Measurements from ENCODE around the gene AP1G1. TPM values are rescaled to one million over a fixed set of nuclear protein-coding genes. Genes with fewer than 3 reads are reported as not detected.
A peak's percentile ranks its signal among the peaks of the same experiment; 100 is the strongest.

AP1G1 gene
- total and polyA plus RNA-seq, 2 of the 4 experiments (the other 2 are of a cell fraction): 48.3 to 86.7 TPM

- TF ChIP-seq RFX5 (IDR thresholded peaks at IDR 0.05; ENCODE audit: low read depth, low read length): no peak
Measured at GRCh38 chr16:71726476-71727315, 81.9 kb downstream of the AP1G1 start (continued).

GRCh38 chr16:71724320-71724751 is 84.3 kb downstream of the AP1G1 start, which contains the start of gene PHLPP2:
TSS of gene PHLPP2 (minus strand) at chr16:71724701. CDS start at chr16:71714795, 9,906 bp downstream.
- no peaks in the 10 kb centered on the region for H3K27me3 ChIP-seq (ENCODE audit: control insufficient read depth, insufficient read depth, low read length)
- no peak within 1 kb of the TSS for H4K5ac ChIP-seq (ENCODE audit: low read depth, low read length)
- no peak within 1 kb of the TSS for H3K14ac ChIP-seq (replicated peaks; ENCODE audit: low read depth, low read length)
- TF ChIP-seq CHD1 (IDR thresholded peaks at IDR 0.05; ENCODE audit: low read depth, low read length) (no peak), MAZ (IDR thresholded peaks at IDR 0.05; ENCODE audit: borderline replicate concordance, low read depth, low read length) (no peak), FOS (IDR thresholded peaks at IDR 0.05; ENCODE audit: low read depth, low read length) (no peak)
- ATAC-seq (ENCODE audit: low read depth) (no peak), DNase-seq (peak; percentile 10)
- peaks cover 5 to 23% of the 10 kb centered on the region in 2 experiments; a peak in 2 of 4 replicates for H3K79me1 ChIP-seq (ENCODE audit: low read depth in 1 of 2, low read length in 2 of 2)
- no peak within 1 kb of the TSS for H3K18ac ChIP-seq (ENCODE audit: low read depth, low read length)
- peak within 1 kb of the TSS; percentile 86 for H3K4me3 ChIP-seq (ENCODE audit: insufficient read depth, low read depth, low read length)
- BruUV-seq (replicated peaks): no TSS peak
- H4K8ac ChIP-seq (ENCODE audit: low read depth in 2 of 2, low read length in 2 of 2): no peak within 1 kb of the TSS
- peak within 1 kb of the TSS; percentile 63; the same call in 1 of the 2 replicates for H3K27ac ChIP-seq (ENCODE audit: insufficient read depth, low read length)
- H3K4me2 ChIP-seq (ENCODE audit: low read depth, low read length): peak within 1 kb of the TSS; percentile 89
- dilution Hi-C loops (cut with HindIII; ENCODE audit: low sequenced_read_pairs, unreplicated experiment) (no loop called here), in situ Hi-C loops (cut with MboI; ENCODE audit: low sequenced_read_pairs) (no loop called here), intact Hi-C loops (cut with micrococcal nuclease) (no loop called here)
- no peak within 1 kb of the TSS for H2BK15ac ChIP-seq (ENCODE audit: low read depth, low read length)
- H4K20me1 ChIP-seq (ENCODE audit: insufficient read depth, low read length): peaks cover 8% of the 10 kb centered on the region
- no peak within 1 kb of the TSS for H2AK5ac ChIP-seq (ENCODE audit: low read depth, low read length)
- H2AFZ ChIP-seq (replicated peaks; ENCODE audit: low read length, poor library complexity): peak within 1 kb of the TSS; percentile 97
- no peak within 1 kb of the TSS for H3K23ac ChIP-seq (ENCODE audit: low read depth, low read length)
- no peaks in the 10 kb centered on the region; the same call in 1 of the 2 replicates for H3K9me1 ChIP-seq (ENCODE audit: insufficient read depth, low read length)
- ChIA-PET CTCF (no interaction called here), POLR2A (ENCODE audit: unreplicated experiment) (no interaction called here)
- WGBS, 2 experiments (ENCODE audit: extremely low coverage in 2 of 2, insufficient read length in 1 of 2): no CpG with 5 or more reads among the region's 10 CpGs
- no peak within 1 kb of the TSS for H2AK9ac ChIP-seq (replicated peaks; ENCODE audit: low read depth, low read length, poor library complexity)
- no peak within 1 kb of the TSS for H2BK20ac ChIP-seq (ENCODE audit: low read depth, low read length)
- no peak within 1 kb of the TSS for H3K4ac ChIP-seq (ENCODE audit: low read depth, low read length)
- H2BK120ac ChIP-seq (ENCODE audit: low read depth, low read length): no peak within 1 kb of the TSS
- H3K36me3 ChIP-seq (ENCODE audit: control insufficient read depth, insufficient read depth, low read length): no peaks in the 10 kb centered on the region
- H2BK5ac ChIP-seq (ENCODE audit: low read depth, low read length, poor library complexity, severe bottlenecking): no peak within 1 kb of the TSS
- H3K9me3 ChIP-seq (ENCODE audit: control insufficient read depth, insufficient read depth, low read length): no peaks in the 10 kb centered on the region
- H4K91ac ChIP-seq (ENCODE audit: insufficient read depth, low read depth, low read length): no peak within 1 kb of the TSS
- H3K9ac ChIP-seq (ENCODE audit: low read depth, low read length): peak within 1 kb of the TSS; percentile 2; the same call in 1 of the 2 replicates
- peaks cover 5% of the 10 kb centered on the region for H3K4me1 ChIP-seq (ENCODE audit: control insufficient read depth, insufficient read depth, low read length)
- H3K56ac ChIP-seq (ENCODE audit: extremely low read depth, insufficient read depth, low read length): no peak within 1 kb of the TSS

Data from IMR-90 (cell line).